SIG-M5 treated with dmso at 0.1 percent for 504 hours (cell line): Measurements from ENCODE around the gene NUDCD3.

ENCODE experiments used
- DNase-seq: peaks from one replicate; lab custom pipeline; 2025; ENCODE audit not compliant: unreplicated experiment; lab: John Stamatoyannopoulos, UW

The NUDCD3 gene

DNA sequence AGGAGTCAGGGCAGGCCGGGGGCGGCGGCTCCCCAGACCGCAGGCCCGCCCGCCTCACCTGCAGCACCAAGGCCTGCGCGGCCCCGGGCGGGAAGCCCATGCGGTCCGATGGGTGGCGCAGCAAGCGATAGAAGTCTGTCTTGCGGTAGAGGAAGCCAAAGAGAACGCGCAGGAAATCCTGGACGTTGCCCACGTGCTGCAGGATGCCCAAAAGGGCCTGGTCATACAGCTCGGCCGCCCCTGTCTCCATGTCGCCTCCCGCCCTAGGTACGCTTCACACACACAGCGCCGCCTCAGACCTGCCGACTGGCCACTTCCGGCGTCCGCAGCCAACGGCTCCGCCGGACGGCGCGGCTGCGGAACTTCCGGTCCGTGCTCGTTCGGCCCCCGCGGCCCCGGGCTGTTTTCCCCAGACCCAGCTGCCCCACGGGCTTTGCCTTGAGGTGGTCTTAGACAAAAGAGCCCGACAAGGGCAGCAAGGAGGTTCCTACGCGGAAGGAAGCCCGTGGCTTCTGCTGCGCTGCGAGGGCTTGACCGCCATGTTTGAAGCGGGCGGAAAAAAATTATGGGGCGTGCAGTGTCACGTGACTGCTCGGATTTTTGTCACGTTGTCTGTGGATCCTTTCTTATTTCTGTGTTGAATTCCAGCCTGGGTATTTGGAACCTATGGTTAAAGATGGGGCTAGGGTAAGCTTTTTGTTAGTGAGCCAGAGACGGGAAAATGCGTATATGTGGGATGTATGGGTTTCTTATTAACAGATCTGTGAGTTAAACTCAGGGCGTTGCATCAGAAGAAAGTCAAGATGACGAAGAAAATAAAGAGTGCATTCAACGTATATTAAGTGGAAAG, at the start of gene NUDCD3:
Gene NUDCD3, minus strand, starts transcription at position 308 of the 850 bp plus-strand sequence. Its CDS starts 58 bp downstream, at position 250.
- peak; percentile 77 for DNase-seq

DNA sequence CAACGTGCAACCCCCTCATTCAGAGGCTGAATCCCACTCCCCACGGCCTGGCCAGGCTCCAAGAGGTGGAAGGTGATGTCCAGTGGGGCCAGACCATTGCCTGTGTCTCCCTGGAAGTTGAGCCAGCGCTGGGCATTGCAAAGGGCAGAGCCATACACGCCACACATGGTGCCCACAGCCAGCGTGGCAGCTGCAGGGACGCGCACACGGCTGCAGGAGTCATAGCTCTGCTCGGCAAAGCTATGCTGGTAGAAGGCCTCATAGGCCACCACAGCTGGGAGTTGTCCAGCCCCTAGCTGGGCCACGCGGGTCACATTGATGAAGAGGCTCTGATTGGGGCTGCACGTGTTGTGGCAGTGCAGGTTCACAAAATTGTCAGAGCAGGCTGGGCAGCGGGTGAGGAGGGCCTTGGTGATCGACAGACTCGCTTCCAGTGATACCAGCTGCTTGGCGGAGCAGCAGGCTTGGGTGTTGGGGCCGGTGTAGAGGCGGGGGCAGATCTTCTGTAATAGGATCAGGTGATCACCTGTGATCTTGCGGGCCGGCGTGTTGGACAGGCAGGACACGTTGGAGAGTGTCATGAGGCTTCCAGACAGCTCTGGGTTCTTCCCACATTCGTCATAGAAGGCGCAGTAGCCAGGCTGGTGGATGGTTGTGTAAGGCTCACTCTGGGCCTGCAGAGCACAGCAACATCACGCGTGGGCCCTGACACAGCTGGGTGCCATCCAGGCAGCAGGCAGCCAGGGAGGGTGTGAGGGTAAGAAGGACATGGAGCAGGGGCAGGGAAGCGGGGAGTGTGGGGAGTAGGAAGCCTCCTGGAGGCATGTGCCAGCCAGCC, 49.4 kb upstream of the NUDCD3 start:
- DNase-seq = no peak

DNA sequence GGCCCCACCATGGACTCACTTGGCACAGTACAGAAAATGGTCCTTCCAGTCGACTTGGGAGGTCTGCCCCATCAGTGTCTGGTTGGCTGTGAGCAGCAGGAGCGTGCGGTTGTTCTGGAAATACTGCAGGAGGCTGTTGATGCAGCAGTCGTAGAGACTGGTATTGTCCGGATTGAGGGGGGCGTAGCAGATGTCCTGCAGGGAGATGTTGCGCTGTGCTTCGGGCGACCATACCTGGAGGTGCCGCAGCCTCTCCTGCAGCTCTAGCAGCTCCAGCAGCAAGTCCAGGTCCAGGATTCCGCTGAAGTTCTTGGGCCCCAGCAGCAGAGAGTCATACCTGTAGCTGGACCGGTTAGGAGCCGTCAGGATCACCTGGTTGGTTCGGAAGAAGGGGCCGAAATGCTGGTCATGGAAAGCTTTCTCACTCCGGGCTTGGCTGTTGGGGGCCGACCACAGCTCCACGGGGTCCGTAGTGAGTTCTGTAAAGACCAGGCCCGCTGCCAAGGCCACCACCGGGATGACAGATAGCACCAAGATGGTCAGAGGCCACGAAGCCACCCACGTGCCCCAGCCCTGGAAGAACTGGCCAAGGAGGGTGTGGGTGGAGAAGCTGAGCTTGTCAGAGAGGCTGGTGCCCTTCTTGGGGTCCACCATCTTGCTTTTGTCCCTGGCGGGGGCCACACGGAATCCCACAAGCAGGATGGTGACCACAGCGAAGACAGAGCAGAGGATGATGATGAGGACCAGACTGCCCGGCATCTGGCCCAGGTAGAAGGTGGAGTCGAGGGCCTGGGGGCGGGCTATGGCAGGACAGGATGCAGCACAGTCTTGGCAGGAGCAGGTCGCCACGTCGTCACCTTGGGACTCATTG, 48.6 kb upstream of the NUDCD3 start:
- DNase-seq = no peak

DNA sequence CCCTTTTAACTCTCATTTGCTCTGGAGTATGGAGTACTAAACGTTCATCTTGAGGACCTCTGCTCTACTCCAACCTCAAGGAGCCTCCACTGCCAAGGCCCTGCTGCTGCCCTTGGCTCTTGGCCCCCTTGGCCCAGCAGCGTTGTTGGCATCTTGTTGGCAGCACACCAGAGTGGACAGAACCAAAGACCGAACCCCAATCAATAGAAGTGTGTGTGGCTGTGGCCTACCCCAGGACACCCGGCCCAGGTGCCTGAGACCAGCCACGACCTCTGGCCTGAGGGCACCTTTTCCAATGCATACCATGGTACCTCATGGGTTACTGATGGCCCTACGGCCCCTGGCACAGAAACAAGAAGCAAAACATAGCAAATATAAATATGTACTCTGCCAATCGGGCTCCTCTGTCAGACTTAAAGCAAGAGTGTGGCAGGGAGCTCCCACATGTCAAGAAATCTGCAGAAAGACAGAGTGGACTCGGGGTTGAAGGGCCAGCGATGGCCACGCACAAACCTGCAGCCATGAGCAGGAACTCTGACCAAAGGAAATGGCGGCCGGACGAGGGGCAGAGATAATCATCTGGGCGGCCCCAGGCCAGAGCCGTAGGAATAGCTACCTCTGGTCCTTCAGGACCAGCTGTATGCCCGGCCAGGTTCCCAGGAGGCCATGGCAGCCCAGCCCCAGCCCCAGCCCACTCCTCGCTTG, 47.8 kb upstream of the NUDCD3 start:
- DNase-seq = no peak

DNA sequence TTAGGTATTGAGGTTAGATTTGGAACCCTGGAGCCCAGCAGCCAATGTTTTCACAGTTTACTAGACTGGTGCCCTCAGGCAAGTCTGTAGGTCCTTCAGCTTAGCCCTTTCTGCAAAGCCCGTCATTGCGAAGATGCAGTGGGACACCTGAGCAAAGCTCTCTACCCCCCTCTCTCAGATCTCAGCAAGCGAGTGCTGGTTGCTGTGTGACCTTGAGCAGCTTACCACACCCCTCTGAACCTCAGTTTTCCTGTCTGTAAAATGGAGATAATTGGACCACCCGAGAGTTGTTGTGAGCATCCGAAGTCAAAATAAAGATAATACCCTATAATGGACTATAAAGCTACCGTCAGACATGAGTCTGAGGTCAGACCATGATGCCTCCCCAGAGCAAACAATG, 47.0 kb upstream of the NUDCD3 start:
- no peak for DNase-seq

DNA sequence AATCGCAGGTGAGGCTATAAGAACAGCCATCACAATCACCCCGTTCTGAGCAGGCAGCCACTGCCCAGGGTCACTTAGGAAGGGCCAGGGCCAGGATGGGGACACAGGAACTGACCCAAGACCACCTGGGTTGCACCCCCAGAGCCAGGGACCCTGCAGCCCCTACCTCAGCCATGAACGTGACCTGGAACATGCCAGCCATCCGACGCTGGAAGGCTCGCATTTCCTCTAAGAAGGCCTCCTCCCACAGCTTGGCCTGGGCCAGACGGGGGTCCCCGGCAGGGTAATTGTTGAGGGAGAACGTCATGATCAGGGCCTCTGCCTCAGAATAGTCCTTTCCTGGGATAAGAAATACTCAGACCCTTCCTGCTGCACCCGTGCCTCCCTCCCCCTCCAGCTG, 45.6 kb upstream of the NUDCD3 start:
- no peak for DNase-seq

DNA sequence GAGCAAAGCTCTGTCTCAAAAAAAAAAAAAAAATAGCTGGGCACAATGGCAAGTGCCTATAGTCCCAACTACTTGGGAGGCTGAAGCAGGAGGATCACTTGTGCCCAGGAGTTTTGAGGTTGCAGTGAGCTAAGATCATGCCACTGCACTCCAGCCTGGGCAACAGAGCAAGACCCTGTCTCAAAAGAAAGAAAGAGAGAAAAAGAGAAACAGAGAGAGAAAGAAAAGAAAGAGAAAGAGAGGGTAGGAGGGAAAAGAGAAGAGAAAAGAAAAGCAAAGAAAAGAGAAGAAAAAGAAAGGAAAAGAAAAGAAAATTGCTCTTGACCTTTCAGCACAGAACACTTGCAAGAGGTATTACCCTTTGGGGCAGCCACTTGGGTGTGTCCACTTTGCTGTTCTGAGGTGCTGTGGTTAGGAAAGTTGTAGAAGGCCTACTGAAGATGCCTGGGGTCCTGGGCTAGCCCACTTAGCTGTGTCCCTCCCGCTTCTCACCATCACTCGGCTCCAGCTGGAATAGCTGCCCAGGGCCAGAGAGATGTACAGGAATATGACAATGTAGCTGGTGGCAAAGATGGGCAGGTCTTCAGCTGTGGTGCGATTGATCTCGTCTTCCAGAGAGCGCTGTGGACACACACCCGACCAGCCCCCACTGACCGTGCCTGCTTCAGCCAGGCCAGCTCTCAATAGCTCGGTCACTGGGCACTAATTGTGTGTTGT, 45.0 kb upstream of the NUDCD3 start:
- no peak for DNase-seq

DNA sequence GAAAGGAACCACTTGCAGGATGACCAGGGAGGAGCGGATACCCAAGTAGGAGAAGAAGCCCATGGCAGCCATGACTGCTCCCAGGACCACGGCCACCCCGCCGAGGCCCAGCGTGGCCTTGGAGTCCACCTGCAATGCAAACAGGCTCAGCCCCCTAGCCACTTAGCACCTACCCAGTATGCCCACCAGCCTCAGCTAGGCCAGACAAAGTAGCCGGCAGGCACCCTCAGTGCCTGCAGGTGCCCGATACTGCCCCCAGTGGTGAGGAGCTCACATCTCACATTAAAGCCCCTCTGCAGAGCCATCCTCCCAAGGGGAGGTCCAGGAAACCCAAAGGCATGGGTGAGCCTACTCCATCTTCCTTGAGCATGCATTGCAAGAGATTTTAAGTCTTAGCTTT, 44.0 kb upstream of the NUDCD3 start:
- peak; percentile 63 for DNase-seq

DNA sequence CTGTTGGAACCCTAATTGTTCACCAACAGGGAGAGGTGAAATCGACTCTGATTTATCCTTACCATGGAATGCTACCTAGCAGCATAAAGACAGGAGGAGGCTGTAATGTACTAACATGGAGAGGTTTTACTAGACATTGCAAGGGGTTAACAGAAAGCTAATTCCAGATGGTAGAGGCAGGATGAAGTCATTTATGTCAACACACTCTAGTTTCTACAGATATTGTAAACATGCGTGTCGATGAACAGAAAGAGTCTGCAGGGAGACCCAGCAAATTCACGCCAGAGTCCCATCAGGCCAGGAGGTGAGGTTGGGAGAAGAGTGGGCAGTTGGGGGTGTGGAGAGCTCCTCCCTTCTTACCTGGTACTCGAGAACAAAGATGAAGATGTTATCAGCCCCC, 43.6 kb upstream of the NUDCD3 start:
- peak; percentile 20 for DNase-seq

DNA sequence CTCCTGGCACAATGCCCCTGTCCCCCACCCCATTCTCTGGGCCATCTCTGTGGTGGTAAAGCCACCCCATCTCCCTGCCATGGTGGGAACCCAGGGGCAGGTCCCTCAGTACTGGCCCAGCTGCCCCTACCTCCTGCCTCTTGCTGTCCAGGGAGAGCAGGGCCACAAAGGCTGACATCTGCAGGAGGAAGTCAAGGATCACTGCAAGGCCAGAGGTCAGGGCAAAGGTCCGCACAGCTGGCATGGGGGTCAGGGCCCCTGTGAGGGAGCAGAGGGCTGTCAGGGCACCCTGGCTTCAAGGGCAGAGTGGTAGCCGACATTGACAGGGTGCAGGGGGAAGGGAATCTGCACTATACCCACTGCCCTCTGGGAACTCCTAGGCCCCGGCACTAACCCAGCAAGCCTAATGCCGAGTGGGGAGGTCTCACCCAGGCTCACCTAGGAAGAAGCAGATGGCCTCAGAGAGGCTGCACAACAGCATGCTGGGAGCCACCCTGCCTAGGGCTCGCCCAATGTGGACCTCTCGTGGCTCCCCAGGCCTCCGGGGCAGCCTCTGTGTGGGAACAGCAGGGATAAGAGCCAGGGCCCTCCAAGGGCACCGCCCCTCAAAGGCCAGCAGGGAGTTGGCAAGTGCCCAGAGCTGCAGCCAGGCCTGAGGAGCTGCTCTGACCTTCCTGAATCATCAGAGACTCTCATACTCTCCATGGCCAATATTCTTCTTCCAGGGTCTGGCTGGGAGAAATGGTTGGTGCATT, 43.0 kb upstream of the NUDCD3 start:
- no peak for DNase-seq

DNA sequence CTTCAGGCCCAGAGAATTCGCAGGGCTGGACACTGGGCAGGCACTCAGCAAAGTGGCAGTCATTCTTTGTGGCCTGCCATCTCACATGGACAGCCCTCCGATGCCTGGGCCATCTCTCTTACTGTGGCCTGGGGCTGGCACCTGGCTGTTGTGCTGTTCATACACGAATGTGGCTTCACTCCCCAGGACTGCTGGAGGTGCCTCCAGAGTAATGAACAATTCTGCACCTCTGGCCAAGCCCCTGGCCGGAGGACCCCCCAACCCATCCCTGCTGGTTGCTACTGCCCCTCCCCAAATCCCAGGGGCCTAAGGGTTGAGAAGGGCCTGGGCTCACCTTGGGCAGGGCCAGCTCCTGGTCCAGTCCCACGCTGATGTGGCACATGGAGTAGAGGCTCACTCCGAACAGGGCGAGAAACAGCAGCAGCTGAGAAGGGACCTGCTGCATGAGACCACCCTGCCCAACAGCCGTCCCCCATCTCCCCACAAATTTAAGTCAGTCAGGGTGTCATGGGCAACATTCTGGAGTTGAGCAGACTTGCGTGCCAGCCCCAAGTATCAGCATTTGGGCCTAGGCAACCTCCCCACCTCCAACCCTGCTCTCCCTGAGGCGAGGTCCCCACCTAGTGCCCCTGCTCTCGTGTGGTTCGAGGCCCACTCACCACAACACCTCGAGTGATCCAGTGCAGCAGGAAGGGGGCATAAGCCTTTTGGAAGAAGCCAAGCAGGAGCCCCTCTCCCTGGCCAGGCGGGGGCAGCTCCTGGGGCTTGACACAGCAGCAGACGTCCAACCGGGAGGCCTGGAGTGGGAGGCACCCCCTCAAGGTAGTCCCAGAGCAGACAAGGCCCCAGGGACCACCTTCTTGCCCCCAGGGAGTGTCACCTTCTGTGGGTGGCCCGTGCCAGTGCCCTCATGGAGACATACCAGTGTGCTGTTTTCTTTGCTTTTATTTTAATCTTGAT, 41.2 kb upstream of the NUDCD3 start:
- no peak for DNase-seq

DNA sequence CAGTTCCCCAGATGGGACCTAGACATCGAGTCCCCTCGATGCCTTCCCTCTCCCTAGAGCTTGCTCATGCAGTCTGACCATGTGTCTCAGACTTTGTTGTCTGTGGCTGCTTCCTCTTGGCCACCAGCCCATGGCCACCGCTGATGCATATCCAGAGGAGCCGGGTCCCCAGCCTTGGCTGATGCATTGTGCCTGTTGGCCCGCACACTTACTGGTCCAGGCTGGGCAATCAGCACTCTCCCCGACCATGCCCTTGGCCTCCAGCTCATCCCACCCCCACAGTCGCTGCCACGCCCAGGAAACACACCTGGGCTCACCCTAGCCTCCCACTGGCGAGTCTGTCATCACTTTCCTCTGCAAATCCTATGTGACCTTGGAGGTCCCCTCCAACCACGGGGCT, 40.5 kb upstream of the NUDCD3 start:
- no peak for DNase-seq

DNA sequence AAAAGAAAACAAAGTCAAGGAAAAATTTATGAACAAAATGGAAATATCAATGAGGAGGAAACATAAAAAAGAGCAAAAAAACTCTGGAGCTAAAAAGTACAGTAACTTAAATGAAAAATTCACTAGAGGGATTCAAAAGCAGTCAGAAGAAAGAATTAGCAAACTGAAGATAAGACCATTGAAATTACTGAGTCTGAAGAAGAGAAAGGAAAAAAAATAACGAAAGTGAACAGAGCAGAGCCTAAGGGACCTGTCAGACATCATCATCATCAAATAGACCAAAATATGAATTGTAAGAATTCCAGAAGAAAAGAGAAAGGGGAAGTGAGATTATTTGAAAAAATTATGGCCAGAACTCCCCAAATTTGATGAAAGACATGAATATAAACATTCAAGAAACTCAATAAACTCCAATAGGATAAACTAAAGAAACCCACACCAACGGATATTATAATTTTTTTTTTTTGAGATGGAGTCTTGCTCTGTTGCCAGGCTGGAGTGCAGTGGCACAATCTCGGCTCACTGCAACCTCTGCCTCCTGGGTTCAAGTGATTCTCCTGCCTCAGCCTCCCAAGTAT, 34.4 kb upstream of the NUDCD3 start:
- DNase-seq = no peak

DNA sequence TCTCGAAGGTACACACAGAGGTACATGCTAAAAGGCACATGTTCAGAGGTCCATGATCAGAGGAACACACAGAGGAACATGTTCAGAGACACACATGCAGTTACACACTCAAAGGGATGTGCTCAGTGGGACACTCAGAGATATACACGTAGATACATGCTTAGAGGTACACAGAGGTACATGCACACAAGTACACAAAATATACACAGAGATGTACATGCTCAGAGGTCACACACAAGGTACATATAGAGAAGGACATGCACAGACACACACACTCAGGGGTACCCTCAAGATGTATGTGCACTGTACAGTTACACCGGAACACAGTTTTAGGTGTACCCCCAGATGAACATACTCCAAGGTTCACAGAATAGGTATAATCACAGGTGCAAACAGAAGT, 31.9 kb upstream of the NUDCD3 start:
- no peak for DNase-seq

DNA sequence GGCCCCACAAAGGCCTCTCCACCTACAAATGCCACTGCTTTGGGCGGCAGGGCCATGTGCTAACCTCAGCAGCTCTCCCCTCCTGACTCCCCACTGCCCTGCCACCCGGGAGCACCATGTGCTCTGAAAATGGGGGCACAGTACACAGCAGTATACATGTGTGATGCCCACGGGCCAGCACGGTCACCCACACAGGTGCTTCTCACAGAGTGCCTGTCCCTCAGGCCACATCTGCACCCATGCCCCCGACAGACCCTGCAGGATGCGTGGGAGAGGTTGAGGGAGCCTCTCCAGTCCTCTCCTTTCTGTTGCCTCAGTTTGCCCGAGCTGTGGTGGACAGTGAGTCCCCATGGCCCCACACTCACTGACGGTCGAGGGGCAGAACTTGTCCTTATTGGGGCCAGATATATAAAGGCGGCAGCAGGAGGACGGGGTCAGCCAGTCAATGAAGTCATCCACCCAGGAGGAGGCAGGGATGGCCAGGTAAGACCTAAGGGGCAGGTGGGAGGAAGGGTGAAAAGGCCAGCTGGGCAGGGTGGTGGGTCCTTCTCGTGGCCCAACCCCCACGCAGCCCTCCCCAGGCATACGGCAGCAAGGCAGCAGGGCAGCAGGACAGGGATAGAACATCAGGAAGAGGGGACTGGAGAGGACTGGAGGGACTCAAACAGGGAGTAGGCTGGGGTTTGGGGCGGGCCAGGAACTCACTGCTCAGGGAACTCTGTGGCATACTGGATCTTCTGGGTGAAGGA, 31.1 kb upstream of the NUDCD3 start:
- no peak for DNase-seq

DNA sequence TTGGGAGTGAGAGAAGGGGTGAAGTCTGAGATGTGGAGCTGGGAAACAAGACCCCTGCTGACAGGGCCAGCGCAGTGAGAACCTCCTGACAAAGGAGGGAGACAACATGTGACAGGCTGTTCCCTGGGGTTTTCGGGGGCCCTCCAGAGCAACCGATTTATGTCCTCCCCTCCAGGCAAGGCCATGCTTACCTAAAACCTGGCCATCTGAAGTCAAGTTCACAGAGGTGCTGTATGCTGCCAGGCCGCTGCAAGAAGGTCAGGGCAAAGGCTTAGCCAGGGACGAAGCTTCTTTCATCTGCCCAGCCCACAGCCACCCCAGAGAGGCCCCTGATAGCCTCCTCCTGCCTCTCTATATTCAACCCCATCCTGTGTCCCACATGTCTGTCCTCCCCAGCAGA, 30.1 kb upstream of the NUDCD3 start:
- DNase-seq = no peak

DNA sequence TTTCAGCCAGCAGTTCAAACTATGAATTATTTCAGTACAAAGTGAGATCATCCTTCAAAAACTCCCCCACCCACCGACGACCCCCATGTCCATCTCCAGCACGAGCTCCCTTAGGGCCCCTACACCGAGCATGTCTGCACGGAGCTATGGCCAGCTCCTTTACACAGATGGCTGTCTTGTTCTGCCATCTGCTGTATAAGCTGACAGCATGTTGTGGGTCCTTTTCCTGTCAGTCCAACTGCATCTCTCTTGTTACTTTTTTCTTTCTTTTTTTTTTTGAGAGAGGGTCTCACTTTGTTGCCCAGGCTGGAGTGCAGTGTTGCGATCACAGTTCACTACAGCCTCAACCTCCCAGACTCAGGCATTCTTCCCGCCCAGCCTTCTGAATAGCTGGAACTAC, 29.1 kb upstream of the NUDCD3 start:
- no peak for DNase-seq
